Measurements from ENCODE around the gene PER2. TPM values are rescaled to one million over a fixed set of nuclear protein-coding genes. Genes with fewer than 3 reads are reported as not detected.
"Not testable (repeated sequence)": the region's sequence is repeated elsewhere in the genome, so short reads cannot be mapped to it uniquely, and the experiment has no call there.

Gene PER2, protein sequence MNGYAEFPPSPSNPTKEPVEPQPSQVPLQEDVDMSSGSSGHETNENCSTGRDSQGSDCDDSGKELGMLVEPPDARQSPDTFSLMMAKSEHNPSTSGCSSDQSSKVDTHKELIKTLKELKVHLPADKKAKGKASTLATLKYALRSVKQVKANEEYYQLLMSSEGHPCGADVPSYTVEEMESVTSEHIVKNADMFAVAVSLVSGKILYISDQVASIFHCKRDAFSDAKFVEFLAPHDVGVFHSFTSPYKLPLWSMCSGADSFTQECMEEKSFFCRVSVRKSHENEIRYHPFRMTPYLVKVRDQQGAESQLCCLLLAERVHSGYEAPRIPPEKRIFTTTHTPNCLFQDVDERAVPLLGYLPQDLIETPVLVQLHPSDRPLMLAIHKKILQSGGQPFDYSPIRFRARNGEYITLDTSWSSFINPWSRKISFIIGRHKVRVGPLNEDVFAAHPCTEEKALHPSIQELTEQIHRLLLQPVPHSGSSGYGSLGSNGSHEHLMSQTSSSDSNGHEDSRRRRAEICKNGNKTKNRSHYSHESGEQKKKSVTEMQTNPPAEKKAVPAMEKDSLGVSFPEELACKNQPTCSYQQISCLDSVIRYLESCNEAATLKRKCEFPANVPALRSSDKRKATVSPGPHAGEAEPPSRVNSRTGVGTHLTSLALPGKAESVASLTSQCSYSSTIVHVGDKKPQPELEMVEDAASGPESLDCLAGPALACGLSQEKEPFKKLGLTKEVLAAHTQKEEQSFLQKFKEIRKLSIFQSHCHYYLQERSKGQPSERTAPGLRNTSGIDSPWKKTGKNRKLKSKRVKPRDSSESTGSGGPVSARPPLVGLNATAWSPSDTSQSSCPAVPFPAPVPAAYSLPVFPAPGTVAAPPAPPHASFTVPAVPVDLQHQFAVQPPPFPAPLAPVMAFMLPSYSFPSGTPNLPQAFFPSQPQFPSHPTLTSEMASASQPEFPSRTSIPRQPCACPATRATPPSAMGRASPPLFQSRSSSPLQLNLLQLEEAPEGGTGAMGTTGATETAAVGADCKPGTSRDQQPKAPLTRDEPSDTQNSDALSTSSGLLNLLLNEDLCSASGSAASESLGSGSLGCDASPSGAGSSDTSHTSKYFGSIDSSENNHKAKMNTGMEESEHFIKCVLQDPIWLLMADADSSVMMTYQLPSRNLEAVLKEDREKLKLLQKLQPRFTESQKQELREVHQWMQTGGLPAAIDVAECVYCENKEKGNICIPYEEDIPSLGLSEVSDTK (N-terminal part only)
- total RNA-seq: 1 to 10 TPM; 8.7 to 9.2 TPM

DNA sequence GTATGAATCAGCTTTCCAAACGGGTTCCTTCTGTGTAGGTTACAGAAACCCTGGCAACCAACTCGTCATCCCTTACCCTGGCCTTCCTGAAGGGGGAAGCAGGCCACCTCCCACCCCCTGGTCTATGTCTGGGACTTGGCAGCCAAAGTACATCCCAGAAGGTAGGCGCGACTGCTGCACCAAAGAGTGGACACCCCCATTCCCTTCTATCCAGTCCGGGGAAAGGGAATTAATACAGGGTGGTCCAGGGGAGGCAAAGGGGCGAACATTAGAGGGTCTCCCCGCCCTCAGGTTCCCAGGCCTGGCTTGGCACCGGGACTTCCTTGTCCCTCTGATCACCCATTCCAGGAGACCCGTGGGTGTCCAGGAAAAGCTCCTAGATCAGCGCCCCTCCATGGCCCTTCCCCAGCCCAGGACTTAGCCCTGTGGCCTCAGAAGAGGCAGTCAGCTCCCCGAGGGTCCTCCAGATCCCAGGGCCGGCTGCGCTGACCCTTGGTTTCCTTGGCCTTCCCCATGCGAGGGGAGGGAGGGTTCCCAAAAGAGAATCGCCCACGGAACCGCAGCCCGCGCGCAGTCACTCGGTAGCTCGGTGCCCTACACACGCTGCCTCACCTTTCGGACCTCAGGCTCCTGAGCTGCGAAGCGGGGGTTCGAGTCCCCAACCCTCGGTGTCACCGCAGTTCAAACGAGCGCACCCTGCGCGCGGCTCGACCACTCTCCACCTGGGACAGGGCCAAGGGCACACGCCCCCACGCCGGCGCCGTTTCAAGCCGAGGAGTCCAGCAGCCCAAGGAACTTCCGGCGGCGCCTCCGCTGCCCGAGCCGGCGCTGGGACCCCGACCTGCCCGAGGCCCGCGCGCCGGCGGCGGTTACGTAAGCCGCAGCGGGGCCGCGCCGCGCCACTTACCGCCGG lies at the start of gene PER2:
Gene PER2 (minus strand): TSS at position 874 of the 913 bp plus-strand sequence. CDS start 10,674 bp downstream, outside the sequence.
- Mint-ChIP-seq H3K27ac (peak within 1 kb of the TSS; percentile 82), H3K4me1 (peaks cover 25% of the 10 kb centered on the region), H3K36me3 (ENCODE audit: low read depth) (no peaks in the 10 kb centered on the region), H3K9me3 (no peaks in the 10 kb centered on the region), H3K4me3 (peak within 1 kb of the TSS; percentile 87), H3K27me3 (no peaks in the 10 kb centered on the region)
- ChIA-PET POLR2A (interaction anchor here (0.8 to 3.3 kb wide), 9 partner anchors 25 to 595 kb away, joined by 3 to 7 read pairs (median 4); partner anchors contain the start of gene HES6), CTCF (interaction anchor here (1.0 to 2.5 kb wide), 2 partner anchors 24 to 319 kb away, joined by 3 to 13 read pairs; no protein-coding TSS in a partner anchor)
- DNase-seq: no peak

DNA sequence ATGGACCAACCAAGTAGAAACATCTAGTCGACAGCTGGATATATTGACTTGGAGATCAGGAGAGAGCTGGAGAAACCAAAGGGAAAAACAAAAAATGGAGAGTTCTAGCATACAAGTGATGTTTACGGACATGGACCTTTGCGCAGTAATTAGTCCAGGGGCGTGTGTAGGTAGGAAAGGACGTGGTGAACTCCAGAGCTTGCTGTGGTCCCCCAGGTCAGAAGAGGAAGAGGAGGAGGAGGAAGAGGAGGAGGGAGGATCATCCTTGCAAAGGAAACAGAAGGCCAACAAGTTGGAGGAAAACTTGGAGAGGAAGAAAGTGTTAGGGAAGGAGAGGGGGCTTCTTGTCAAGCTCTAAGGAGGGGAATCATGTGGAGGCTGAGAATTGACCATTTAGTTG lies 49.4 kb upstream of the PER2 start:
- H3K27ac Mint-ChIP-seq: no peak overlapping the region
- peaks cover 3% of the 10 kb centered on the region for H3K4me1 Mint-ChIP-seq
- H3K36me3 Mint-ChIP-seq (ENCODE audit: low read depth): no peaks in the 10 kb centered on the region
- ChIA-PET POLR2A (no interaction called here), CTCF (interaction anchor here (0.9 kb wide), 1 partner anchor 20 kb away, joined by 3 read pairs; no protein-coding TSS in a partner anchor)
- H3K4me3 Mint-ChIP-seq: no peak overlapping the region
- H3K9me3 Mint-ChIP-seq: no peaks in the 10 kb centered on the region
- no peak for DNase-seq
- no peaks in the 10 kb centered on the region for H3K27me3 Mint-ChIP-seq

DNA sequence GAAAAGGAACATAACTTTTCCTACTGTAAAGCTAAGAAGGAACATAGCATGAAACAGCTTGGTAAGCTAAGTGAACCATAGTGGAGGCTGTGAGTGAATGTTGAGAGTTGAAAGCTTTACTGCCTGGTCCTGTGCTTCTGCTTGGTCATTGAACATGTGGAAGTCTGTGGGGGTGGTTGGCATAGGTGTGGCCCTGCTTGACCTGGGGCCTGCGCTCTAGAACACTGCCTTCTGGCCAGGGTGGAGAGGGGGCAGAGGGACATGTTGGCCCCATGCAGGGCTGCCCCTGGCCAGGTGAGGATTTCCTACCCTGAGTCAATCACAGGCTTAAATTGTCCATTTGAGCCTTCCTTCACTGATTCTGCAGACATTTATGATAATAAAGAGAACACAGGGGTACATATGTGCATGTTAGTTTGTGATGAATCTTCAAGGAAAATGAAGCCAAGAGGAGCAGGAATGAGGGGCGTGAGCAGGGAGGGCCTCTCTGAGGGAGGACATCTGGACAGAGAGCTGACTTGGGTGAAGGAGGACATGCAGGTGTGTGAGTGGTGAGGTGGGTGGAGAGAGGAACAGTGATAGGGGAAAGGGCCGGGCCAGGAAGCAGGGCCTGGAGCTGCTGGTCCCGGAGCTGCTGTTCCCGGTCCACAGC lies 48.5 kb upstream of the PER2 start:
- Mint-ChIP-seq H3K36me3 (ENCODE audit: low read depth) (no peaks in the 10 kb centered on the region), H3K27ac (no peak overlapping the region), H3K4me1 (peaks cover 3% of the 10 kb centered on the region), H3K9me3 (no peaks in the 10 kb centered on the region), H3K4me3 (no peak overlapping the region), H3K27me3 (no peaks in the 10 kb centered on the region)
- POLR2A ChIA-PET: no interaction called here
- DNase-seq: no peak
- CTCF ChIA-PET: no interaction called here

DNA sequence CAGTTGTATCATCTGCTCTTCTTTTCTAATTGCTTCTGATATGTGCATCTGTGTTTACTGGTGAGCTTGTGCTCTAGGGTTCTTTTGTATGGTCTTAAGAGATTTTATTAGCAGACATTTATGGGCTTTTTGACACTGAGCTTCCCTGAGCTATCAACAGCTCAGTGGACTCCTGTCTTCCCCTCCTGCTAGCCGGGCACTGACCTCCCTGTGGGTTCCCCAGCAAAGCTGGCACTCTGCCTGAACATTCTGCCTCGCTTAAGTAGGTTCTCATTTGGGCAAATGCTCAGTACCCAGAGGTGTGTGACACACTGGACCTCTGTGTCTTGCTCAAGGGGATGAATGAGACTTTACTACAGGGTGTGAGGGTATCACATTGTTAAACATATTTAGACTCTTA lies 47.7 kb upstream of the PER2 start:
- Mint-ChIP-seq H3K4me3 (no peak overlapping the region), H3K4me1 (peaks cover 3% of the 10 kb centered on the region), H3K9me3 (no peaks in the 10 kb centered on the region), H3K27ac (no peak overlapping the region), H3K27me3 (no peaks in the 10 kb centered on the region), H3K36me3 (ENCODE audit: low read depth) (no peaks in the 10 kb centered on the region)
- DNase-seq: no peak
- ChIA-PET POLR2A (no interaction called here), CTCF (no interaction called here)

DNA sequence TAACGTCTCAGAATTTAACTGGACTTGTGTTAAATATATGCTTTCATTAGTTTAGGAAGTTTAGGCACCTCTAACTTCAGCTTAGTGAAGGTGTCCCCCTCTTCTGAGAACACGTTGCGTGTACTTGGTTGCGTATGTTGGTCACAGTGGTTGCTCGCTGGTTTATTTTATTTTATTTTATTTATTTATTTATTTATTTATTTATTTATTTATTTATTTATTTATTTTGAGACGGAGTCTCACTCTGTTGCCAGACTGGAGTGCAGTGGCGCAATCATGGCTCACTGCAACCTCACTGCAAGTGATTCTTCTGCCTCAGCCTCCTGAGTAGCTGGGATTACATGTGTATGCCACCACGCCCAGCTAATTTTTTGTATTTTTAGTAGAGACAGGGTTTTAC lies 47.2 kb upstream of the PER2 start:
- H3K27me3 Mint-ChIP-seq; CTCF ChIA-PET; H3K9me3 Mint-ChIP-seq; DNase-seq; POLR2A ChIA-PET; H3K27ac Mint-ChIP-seq; H3K4me3 Mint-ChIP-seq; H3K36me3 Mint-ChIP-seq (ENCODE audit: low read depth); H3K4me1 Mint-ChIP-seq: not testable (repeated sequence)

DNA sequence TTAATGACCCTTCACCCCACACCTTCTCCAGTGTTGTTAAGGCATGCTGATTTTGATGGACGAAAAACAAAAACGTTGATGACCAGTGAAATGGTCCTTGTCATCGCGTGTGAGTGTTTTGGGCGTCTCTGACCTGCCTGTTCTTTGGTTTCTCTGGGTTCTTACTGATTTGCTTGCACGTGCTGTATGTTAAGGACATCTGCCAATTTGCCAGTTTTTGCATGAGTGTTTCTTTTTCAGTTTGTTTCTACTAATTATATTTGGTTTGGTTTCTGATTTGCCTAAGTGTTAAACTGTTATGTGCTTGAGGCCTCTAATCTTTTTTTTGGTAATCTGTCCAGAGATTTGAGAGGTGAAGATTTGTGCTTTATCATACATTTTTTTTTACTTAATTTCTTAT lies 46.5 kb upstream of the PER2 start:
- Mint-ChIP-seq H3K4me3 (no peak overlapping the region), H3K4me1 (peaks cover 3% of the 10 kb centered on the region), H3K27ac (no peak overlapping the region), H3K36me3 (ENCODE audit: low read depth) (no peaks in the 10 kb centered on the region), H3K9me3 (no peaks in the 10 kb centered on the region), H3K27me3 (no peaks in the 10 kb centered on the region)
- ChIA-PET CTCF (no interaction called here), POLR2A (no interaction called here)
- no peak for DNase-seq

DNA sequence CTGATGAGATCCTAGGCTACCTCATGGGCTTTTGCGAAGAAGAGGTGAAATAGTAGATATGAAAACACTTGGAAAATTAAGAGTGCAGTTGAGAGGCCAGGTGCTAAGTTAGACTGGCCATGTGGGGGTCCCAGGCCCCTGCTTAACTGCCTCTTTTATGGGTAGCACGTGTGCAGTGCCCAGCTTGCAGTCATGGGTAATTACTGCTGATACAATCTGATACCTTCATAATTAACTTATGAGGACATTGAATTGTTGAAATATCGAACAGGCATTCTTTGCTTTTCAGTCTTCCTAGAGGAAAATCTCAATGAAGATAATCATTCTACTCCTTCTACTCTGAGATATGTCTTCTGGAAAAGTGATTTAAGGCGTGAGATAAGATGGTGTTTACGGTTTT lies 43.5 kb upstream of the PER2 start:
- ChIA-PET POLR2A (no interaction called here), CTCF (interaction anchor here (0.6 kb wide), 1 partner anchor 9 kb away, joined by 3 read pairs; no protein-coding TSS in a partner anchor)
- H3K4me1 Mint-ChIP-seq: no peaks in the 10 kb centered on the region
- H3K9me3 Mint-ChIP-seq: no peaks in the 10 kb centered on the region
- no peak overlapping the region for H3K27ac Mint-ChIP-seq
- H3K36me3 Mint-ChIP-seq (ENCODE audit: low read depth): peaks cover 8% of the 10 kb centered on the region
- no peaks in the 10 kb centered on the region for H3K27me3 Mint-ChIP-seq
- no peak for DNase-seq
- H3K4me3 Mint-ChIP-seq: no peak overlapping the region

DNA sequence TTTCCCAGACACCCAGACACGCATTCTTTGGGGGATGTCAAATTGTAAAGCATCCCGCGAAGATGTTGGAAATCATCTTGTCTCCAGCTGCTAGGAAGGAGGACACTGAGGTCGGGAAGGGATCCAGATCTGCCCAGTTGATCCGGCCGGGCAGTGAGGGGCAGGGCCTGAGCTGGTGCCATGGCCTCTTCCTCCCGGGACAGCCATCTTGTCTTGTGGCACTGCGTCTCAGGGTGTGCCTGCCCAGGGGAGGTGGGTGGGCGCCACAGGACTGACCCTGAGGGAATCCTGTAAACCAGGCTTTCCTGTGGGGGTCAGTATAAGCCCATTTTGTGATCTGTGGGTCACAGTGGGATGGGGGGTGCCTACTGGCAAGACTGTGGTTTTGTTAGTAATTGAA lies 42.0 kb upstream of the PER2 start:
- CTCF ChIA-PET: no interaction called here
- Mint-ChIP-seq H3K4me1 (peaks cover under 1% of the 10 kb centered on the region), H3K27ac (no peak overlapping the region), H3K9me3 (no peaks in the 10 kb centered on the region), H3K36me3 (ENCODE audit: low read depth) (peaks cover 10% of the 10 kb centered on the region), H3K4me3 (no peak overlapping the region), H3K27me3 (no peaks in the 10 kb centered on the region)
- POLR2A ChIA-PET: no interaction called here
- no peak for DNase-seq

DNA sequence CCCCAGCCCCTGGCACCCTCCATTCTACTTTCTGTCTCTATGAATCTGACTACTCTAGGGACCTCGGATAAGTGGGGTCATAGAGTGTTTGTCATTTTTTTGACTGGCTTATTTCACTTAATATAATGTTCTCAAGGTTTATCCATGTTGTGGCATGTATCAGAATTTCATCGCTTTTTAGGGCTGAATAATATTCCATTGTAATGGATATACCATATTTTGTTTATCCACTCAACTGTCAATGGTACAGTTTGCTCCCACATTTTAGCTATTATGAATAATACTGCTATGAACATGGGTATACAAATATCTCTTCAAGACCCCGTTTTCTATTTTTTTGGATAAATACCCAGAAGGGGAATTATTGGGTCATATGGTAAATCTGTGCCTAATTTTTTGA lies 39.3 kb upstream of the PER2 start:
- CTCF ChIA-PET: no interaction called here
- H3K27me3 Mint-ChIP-seq: no peaks in the 10 kb centered on the region
- no peak for DNase-seq

DNA sequence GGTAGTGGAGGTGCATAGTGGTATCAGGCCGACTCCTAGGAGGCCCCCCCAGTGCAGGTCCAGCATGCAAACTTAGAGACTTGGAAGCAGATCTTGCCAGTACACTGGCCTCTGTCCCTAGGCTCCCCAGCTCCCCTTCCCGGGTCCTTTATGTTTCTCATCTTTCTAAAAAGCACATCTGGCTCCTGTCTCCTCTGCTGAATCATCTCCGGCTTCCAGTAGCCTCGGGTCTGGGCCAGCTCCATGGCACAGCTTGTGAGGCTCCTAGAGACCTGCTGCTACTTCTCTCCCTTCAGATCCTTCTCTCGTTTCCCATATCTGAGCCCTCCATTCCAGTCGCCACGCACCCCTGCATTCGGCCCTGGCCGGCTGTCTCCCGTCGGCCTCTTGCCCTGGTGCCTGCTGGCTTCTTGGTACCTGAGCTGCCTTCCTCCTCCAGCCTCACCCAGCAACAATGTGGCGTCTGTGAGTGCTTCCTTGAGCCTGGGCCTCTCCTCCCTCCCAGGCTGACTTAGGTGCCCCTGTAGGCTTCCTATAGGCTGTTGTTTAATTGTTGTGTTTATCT lies 38.5 kb upstream of the PER2 start:
- Mint-ChIP-seq H3K9me3 (no peaks in the 10 kb centered on the region), H3K4me1 (peaks cover 7% of the 10 kb centered on the region), H3K27ac (no peak overlapping the region), H3K36me3 (ENCODE audit: low read depth) (peaks cover 10% of the 10 kb centered on the region), H3K27me3 (no peaks in the 10 kb centered on the region), H3K4me3 (no peak overlapping the region)
- ChIA-PET CTCF (no interaction called here), POLR2A (interaction anchor here (0.6 kb wide), 1 partner anchor 48 kb away, joined by 3 read pairs; no protein-coding TSS in a partner anchor)
- no peak for DNase-seq

More for the DNA sequence above, 39.3 kb upstream of the PER2 start:
- Mint-ChIP-seq H3K4me1 (peaks cover 6% of the 10 kb centered on the region), H3K4me3 (no peak overlapping the region), H3K27ac (no peak overlapping the region), H3K9me3 (no peaks in the 10 kb centered on the region), H3K36me3 (ENCODE audit: low read depth) (peaks cover 10% of the 10 kb centered on the region)
- POLR2A ChIA-PET: no interaction called here

DNA sequence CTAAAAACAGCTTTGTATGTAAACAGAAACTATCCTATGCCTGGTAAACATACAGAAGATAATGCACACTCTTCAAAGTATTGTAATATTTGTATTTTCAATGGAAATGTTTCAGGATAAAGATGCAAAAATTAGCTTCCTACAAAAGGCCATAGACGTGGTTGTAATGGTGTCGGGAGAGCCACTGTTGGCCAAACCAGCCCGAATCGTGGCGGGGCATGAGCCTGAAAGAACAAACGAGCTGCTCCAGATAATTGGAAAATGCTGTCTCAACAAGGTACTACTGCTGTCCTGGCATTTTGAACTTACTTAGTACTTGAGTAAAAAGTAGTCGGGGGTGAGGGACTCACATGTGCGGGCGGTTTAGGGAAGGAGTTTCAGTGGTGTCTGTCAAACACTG lies 37.3 kb upstream of the PER2 start:
- no peak for DNase-seq
- H3K4me3 Mint-ChIP-seq: no peak overlapping the region
- no peak overlapping the region for H3K27ac Mint-ChIP-seq
- ChIA-PET POLR2A (no interaction called here), CTCF (no interaction called here)
- peaks cover 15% of the 10 kb centered on the region for H3K4me1 Mint-ChIP-seq
- no peaks in the 10 kb centered on the region for H3K27me3 Mint-ChIP-seq
- H3K9me3 Mint-ChIP-seq: no peaks in the 10 kb centered on the region
- peaks cover 10% of the 10 kb centered on the region for H3K36me3 Mint-ChIP-seq (ENCODE audit: low read depth)

DNA sequence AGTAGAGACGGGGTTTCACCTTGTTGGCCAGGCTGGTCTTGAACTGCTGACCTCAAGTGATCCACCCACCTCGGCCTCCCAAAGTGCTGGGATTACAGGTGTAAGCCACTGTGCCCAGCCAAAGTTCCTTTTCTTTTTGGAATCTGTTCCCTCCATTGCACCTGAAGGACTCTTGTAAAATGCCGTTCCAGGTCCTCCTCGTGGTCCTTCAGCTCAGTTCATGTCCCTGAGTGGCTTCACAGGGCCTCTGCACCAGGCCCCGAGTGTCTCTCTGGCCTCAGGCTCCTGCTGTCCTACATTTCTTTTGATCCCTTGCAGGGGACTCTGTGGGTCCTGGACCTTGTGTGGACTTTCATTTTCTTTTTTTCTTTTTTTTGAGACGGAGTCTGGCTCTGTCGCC lies 35.8 kb upstream of the PER2 start:
- H3K4me3 Mint-ChIP-seq; H3K27ac Mint-ChIP-seq; CTCF ChIA-PET; POLR2A ChIA-PET; H3K36me3 Mint-ChIP-seq (ENCODE audit: low read depth); H3K27me3 Mint-ChIP-seq; DNase-seq; H3K9me3 Mint-ChIP-seq: not testable (repeated sequence)
- peaks cover 21% of the 10 kb centered on the region for H3K4me1 Mint-ChIP-seq
